ENCODE data around the gene PTTG1IP. TPM values are rescaled to one million over a fixed set of nuclear protein-coding genes. Genes with fewer than 3 reads are reported as not detected.

The PTTG1IP gene
- total RNA-seq, 4 donors from 2014 or later = 256 to 374 (median 309) TPM

- Histone ChIP-seq H3K27ac (no peak overlapping the region), H3K36me3 (peaks cover 35 to 40% of the 10 kb centered on the region in 2 donors), H3K27me3 (no peaks in the 10 kb centered on the region), H3K4me3 (replicated peaks in 1 of 3) (no peak overlapping the region), H3K9me3 (no peaks in the 10 kb centered on the region), H3K4me1 (peaks cover 18 to 20% of the 10 kb centered on the region in 2 donors)
- TF ChIP-seq, protein P1, sequence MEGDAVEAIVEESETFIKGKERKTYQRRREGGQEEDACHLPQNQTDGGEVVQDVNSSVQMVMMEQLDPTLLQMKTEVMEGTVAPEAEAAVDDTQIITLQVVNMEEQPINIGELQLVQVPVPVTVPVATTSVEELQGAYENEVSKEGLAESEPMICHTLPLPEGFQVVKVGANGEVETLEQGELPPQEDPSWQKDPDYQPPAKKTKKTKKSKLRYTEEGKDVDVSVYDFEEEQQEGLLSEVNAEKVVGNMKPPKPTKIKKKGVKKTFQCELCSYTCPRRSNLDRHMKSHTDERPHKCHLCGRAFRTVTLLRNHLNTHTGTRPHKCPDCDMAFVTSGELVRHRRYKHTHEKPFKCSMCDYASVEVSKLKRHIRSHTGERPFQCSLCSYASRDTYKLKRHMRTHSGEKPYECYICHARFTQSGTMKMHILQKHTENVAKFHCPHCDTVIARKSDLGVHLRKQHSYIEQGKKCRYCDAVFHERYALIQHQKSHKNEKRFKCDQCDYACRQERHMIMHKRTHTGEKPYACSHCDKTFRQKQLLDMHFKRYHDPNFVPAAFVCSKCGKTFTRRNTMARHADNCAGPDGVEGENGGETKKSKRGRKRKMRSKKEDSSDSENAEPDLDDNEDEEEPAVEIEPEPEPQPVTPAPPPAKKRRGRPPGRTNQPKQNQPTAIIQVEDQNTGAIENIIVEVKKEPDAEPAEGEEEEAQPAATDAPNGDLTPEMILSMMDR (IDR thresholded peaks at IDR 0.05) = no peak
- TF ChIP-seq POLR2A (IDR thresholded peaks at IDR 0.05) = no peak
- WGBS, 2 donors = 82 to 83% methylated on average over 12 of the region's 12 CpGs
- no peak for DNase-seq
- intact Hi-C loops (cut with DNase I) = no loop called here
Observed at GRCh38 chr21:44849616-44850130, 23.8 kb downstream of the PTTG1IP start.

- TF ChIP-seq, protein P1 (IDR thresholded peaks at IDR 0.05) = no peak
- no peak for TF ChIP-seq POLR2A (IDR thresholded peaks at IDR 0.05)
- Histone ChIP-seq H3K36me3 (peaks cover 28 to 33% of the 10 kb centered on the region in 2 donors), H3K4me1 (peaks cover 18 to 20% of the 10 kb centered on the region in 2 donors), H3K27ac (no peak overlapping the region), H3K4me3 (replicated peaks in 1 of 3) (no peak overlapping the region), H3K27me3 (no peaks in the 10 kb centered on the region), H3K9me3 (no peaks in the 10 kb centered on the region)
- intact Hi-C loops (cut with DNase I) = no loop called here
- no peak for DNase-seq
- WGBS, 2 donors = 94 to 99% methylated on average over 21 to 23 of the region's 36 CpGs
Observed at GRCh38 chr21:44848821-44849521, 24.5 kb downstream of the PTTG1IP start.

GRCh38 chr21:44847261-44848056, 26.0 kb downstream of the PTTG1IP start:
- Histone ChIP-seq H3K4me3 (replicated peaks in 1 of 3) (no peak overlapping the region), H3K27me3 (no peaks in the 10 kb centered on the region), H3K27ac (no peak overlapping the region), H3K36me3 (peaks cover 25 to 31% of the 10 kb centered on the region in 2 donors), H3K9me3 (no peaks in the 10 kb centered on the region), H3K4me1 (peaks cover 18 to 20% of the 10 kb centered on the region in 2 donors)
- intact Hi-C loops (cut with DNase I) = no loop called here
- 81 to 91% methylated on average over 4 to 18 of the region's 24 CpGs for WGBS, 2 donors
- TF ChIP-seq POLR2A (IDR thresholded peaks at IDR 0.05) = no peak
- TF ChIP-seq, protein P1 (IDR thresholded peaks at IDR 0.05) = no peak
- no peak for DNase-seq

DNA sequence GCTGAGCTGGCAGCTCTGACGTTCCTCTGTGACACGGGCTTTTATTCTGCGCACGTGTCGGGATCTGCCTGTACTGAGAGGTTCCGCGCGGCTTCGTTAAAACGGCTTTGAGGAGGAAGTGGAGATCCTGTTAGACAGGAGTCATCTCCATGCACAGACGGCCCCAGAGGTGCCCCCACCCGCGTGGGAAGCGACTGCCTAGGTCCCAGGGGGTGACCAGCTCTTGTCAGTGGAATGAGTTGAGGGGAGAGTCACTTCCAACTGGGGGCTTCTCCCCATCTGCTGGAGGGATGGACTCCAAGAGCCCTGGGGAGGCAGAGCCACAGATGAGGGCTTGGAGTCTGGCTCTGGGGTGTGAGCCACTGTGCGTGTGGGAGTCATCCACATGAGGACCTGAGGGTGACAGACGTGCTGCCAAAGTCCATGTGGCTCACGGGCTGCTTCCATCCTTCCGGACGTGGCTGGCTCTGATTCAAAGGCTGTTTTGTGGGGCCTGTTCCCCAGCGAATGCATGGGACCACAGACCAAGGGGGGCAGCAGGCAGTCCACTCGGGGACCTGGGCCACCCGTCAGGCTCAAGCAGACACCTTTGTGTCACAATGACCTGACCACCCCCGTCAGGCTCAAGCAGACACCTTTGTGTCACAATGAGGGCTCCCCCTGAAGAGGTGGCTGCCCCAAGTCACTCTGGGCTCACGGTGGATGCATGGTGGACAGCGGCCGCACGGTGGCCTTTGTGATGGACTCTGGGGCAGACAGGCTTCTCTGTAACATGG, 26.8 kb downstream of the PTTG1IP start:
- Histone ChIP-seq H3K36me3 (peaks cover 25 to 31% of the 10 kb centered on the region in 2 donors), H3K9me3 (no peaks in the 10 kb centered on the region), H3K27ac (no peak overlapping the region), H3K4me3 (replicated peaks in 1 of 3) (no peak overlapping the region), H3K4me1 (peaks cover 18 to 20% of the 10 kb centered on the region in 2 donors), H3K27me3 (no peaks in the 10 kb centered on the region)
- TF ChIP-seq POLR2A (IDR thresholded peaks at IDR 0.05) = no peak
- TF ChIP-seq, protein P1 (IDR thresholded peaks at IDR 0.05) = no peak
- WGBS, 2 donors = 30 to 31% methylated on average over 20 of the region's 27 CpGs
- peak; percentile 82 for DNase-seq
- intact Hi-C loops (cut with DNase I) = no loop called here

All from thyroid gland (tissue), 4 donors.